NCI-H1417 treated with DMSO at 0.1 percent for 48 hours (cell line): ENCODE data around the gene ZCCHC24.

Experiments
- DNase-seq: peaks from one replicate; lab custom pipeline; 2025; lab: John Stamatoyannopoulos, UW

ZCCHC24 gene

DNA sequence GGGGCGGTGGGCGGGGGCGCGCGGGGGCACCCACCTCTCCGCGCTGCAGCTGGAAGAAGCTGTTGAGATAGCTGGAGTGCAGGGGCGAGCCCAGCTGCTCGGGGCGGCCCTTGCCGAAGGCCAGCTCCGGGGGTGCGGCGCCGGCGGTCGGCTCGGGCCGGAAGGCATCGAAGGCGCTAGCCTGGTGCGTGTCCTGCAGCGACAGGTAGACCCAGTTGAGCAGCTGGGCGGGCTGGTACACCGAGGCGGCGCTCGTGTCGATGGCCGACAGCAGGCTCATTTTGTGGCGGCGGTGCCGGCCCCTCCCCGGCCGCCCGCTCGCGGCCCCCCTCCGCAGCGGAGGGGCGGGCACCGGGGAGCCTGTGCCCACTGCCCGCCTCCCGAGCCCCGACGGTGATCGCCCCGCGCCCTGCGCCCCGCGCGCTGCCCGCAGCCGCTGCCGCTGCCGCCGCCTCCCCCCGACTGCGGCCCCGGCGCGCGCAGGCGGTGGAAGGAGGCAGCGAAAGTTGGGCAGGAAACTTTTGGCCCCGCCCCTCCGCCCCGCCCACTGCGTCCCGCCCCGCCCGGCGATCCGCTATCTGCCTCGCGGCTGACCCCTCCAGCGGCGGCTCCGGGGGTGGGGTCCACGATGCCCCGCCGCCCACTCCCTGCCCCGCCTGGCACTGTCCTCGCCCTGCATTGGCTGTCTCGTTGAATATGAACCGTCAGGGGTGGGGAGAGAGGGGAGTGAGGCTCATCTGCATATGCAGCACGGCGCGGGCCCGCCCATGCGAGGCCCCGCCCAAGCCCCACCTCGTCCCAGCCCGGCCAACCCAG lies at the start of gene ZCCHC24:
ZCCHC24 (minus strand) TSS at position 464 of the 816 bp plus-strand sequence; CDS start at position 280, 184 bp downstream.
- DNase-seq: no peak

- no peak for DNase-seq
These were observed 48.4 kb upstream of the ZCCHC24 start for GRCh38 chr10:79493806-79494205.

GRCh38 chr10:79492839-79493238 lies 47.4 kb upstream of the ZCCHC24 start:
- DNase-seq: no peak

DNA sequence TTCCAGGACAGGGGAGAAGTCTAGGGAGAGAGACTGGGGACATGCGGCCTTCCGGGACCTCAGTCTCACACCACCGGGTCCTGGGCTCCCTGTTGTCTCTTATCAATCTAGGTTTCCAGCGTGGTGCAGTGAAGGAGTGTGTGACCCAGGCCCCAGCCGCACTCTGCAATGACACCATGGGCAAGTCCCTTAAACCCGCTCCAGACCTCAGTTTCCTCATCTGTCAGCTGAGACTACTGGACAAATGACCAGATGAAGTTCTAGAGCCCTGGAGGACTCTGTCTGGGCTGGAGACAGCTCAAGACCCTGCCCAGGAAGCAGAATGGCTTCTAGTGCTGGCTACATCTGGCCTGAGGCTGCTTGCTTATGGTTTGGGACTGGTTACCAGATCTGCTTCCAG lies 46.8 kb upstream of the ZCCHC24 start:
- no peak for DNase-seq

- DNase-seq: no peak
These were observed 45.9 kb upstream of the ZCCHC24 start for GRCh38 chr10:79491143-79491835.

DNA sequence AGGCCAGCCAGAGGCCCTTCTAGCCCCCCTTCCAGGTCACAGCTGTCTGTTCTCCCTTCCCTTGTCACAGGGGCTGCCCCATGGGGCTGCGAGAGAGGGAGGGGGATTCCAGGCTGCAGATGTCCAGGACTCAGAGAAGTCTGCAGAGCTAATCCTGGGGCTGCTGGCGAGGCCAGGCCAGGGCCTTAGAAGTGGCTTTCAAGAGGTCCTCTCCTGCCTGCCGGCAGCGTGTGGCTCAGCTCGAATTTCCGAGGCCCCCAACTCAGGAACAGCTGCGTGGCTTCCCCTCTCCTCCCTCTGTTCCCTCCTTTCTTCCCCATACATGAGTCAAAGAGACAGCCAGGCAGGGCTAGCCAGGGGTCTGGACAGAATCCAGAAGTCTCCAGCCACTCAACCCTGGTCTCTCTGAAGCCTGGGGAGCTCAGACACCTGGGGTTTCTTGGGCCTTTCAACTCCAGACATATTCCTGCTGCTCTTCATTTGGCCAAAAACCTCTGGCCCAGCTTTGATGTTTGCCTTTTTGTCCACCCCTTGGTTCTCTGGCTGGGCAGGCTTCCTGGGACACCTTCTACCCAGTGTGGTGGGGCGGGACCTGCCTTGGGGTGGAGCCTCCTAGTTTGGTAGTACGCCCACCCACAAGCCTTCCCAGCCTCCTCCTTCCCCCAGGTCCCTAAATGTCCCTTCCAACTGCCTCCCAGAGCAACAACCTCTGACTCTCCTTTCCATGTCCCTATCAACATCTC lies 45.1 kb upstream of the ZCCHC24 start:
- no peak for DNase-seq

GRCh38 chr10:79488870-79489269 lies 43.4 kb upstream of the ZCCHC24 start:
- no peak for DNase-seq

DNA sequence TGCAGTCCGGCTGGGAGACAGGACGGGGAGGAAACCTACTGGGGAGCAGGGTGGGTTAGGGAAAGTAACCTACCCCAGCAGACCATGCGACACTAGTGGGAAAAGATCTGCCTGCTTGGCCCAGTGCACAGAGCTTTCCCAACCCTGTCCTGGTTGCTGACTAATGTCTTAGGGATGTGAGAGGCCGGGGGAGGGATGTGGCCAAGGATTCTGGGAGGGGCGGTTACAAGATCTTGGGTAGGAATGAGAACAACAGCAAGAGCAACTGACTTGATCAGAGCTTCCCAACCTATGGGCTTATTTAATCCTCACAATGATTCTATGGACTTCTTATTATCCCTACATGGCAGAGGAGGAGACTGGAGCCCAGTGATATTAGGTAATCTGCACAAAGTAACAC lies 42.9 kb upstream of the ZCCHC24 start:
- no peak for DNase-seq

DNA sequence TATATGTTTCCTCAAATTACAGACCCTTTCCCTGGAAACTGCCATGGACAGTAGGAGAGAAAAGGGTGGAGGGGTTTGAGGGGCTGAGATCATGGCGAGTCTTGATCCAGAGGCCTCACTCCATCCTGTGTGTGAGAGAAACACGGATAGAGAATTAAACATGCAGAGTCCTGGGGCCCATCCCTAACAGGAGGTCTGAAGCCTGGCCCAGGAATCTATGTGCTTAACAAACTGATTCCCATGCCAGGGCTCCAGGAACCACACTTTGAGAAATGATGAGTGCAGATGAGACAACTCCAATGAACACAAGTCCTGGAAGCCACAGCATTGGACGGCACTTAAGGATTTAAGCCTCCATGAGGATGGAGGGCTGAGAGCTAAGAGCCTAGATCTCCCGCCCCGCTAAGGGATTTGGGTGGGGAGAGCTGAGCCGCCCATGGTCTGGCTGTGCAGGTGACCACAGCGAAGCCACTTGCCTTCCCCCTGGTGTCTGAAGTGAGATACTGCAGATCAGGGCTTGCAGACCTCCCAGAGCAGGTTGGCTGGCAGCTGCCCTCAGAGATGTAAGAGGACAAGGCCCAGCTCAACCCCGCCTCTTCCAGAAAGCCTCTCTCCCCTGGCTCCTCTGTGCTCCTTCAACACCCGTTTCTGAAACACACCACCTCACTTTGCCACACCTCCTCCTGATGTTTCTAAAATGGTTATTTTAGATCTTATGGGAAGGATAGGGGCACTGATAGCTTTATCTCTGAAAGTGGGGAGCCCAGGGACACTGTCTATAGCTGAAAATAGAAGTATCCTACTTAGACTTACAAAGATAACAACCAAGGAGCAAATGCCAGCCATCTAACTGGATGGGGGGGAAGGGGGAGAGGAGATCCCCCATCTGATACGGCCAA lies 42.1 kb upstream of the ZCCHC24 start:
- DNase-seq: no peak

- no peak for DNase-seq
These were observed 39.1 kb upstream of the ZCCHC24 start for GRCh38 chr10:79484476-79484875.

GRCh38 chr10:79483948-79484347 lies 38.5 kb upstream of the ZCCHC24 start:
- no peak for DNase-seq

DNA sequence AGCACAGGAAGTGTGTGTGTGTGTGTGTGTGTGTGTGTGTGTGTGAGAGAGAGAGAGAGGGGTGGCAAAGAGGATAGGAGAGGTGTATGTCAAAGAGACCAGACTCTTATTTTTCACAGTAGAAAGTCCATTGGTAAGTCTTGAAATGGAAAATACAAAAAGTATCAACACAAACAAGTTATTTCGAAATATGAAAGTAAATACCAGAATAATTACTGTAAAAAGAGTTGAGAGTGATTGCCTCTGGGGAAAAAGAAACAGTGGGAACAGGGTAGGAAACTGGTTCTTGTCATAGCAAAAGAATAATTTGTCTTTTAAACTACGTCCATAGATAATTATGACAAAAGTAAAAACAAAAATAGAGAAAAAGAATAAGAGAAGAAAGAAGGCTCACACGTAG lies 37.9 kb upstream of the ZCCHC24 start:
- DNase-seq: no peak

GRCh38 chr10:79482741-79483140 lies 37.3 kb upstream of the ZCCHC24 start:
- DNase-seq: no peak

DNA sequence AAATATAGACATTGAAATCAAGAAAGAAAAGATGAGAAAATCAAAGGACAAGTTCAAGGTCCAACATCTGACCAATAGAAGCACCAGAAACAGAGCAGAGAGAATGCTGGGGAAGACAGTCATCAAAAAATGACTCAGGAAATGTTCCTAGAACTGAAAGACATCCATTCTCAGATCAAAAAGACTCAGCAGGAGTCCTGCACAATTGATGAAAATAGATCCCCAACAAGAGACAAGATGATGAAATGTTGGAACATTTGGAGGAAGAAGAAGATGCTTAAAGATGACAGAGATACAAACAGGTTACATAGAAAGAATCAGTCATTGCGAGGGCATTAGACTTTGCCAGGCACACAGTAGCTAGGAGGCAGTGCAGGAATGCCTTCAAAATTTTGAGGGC lies 36.9 kb upstream of the ZCCHC24 start:
- no peak for DNase-seq

- DNase-seq: no peak
These were observed 34.0 kb upstream of the ZCCHC24 start for GRCh38 chr10:79479283-79479909.

DNA sequence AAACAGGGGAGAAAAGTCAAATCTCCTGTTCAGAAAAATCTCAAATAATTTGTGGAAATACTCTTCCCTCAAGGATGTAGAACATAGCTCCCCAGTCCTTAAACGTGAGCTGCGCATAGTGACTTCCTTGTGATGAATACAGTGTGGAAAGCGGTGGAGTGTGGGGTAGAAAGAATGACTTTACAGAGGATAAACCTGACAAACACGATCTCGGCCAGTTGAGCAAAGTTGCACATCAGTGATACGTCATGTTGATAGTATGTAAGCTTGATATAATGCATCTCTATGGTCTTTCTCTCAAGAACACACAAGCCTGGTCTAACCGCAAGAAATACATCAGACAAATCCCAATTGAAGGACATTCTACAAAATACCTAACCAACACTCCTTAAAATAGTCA lies 32.0 kb upstream of the ZCCHC24 start:
- no peak for DNase-seq

DNA sequence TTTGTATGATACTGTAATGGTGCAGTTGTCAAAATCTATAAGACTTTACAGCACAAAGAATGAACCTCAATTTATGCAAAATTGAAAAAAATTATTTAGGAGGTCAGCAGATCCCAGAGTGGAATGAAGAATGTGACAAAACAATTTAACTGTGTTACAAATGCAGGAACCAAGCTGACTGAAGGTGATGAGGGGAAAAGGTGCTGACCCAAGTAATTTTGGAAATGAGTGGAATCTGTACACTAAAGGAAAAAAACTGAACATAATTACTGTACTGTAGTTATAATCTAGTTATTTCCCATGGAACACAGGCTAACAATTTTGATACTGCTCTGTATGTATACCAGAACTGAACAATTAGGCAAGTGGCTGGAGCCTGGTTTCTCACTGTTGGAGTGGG lies 31.2 kb upstream of the ZCCHC24 start:
- no peak for DNase-seq

GRCh38 chr10:79475877-79476276 lies 30.5 kb upstream of the ZCCHC24 start:
- no peak for DNase-seq

GRCh38 chr10:79475119-79475653 lies 29.8 kb upstream of the ZCCHC24 start:
- no peak for DNase-seq

- no peak for DNase-seq
These were observed 28.2 kb upstream of the ZCCHC24 start for GRCh38 chr10:79473496-79474095.

GRCh38 chr10:79472951-79473350 lies 27.5 kb upstream of the ZCCHC24 start:
- no peak for DNase-seq
